Thoracic aorta (tissue), 2 donors: Measurements from ENCODE around the gene SH3RF2. TPM values are rescaled to one million over a fixed set of nuclear protein-coding genes. Genes with fewer than 3 reads are reported as not detected.

Source experiments
- ATAC-seq: fragments of 150-250 bp; one replicate; pipeline ENCODE4 v1.8.0; 2017; ENCODE audit warnings: low read depth; ENCODE audit not compliant: insufficient number of reproducible peaks, low FRiP score
- DNase-seq: peaks from one replicate; pipeline ENCODE4 v3.0.0-alpha.2; 2020; ENCODE audit warnings: low spot score
- H3K27ac ChIP-seq, 2 donors: fragments of 200-600 bp; sonication (generic); 1 replicate in 1 of 2; 2 replicates in 1 of 2; pipeline ENCODE4 v1.5.1; 2016; ENCODE audit warnings: mild to moderate bottlenecking in 2 of 2, moderate library complexity in 2 of 2
- H3K27me3 ChIP-seq: fragments of 200-600 bp; sonication (generic); replicated peaks from 2 replicates; pipeline ENCODE4 v1.6.0; 2016; ENCODE audit warnings: mild to moderate bottlenecking; ENCODE audit not compliant: insufficient read depth
- H3K36me3 ChIP-seq: fragments of 200-600 bp; sonication (generic); one replicate; pipeline ENCODE4 v1.5.1; 2016
- H3K4me1 ChIP-seq, 2 donors: fragments of 200-600 bp; sonication (generic); 1 replicate in 1 of 2; 2 replicates in 1 of 2; pipeline versions ENCODE4 v1.5.1 to v1.6.0; 2016; ENCODE audit warnings: low read depth in 2 of 2, mild to moderate bottlenecking in 1 of 2; ENCODE audit not compliant: control insufficient read depth in 1 of 2
- H3K4me3 ChIP-seq: fragments of 200-600 bp; sonication (generic); 2 replicates; pipeline ENCODE4 v1.5.1; 2016; ENCODE audit warnings: mild to moderate bottlenecking
- H3K9me3 ChIP-seq: fragments of 200-600 bp; sonication (generic); 2 replicates; pipeline ENCODE4 v1.5.1; 2016
- CTCF ChIP-seq: fragments of 200-600 bp; sonication (generic); IDR thresholded peaks from one replicate; pipeline ENCODE4 v1.5.1; 2019; ENCODE audit warnings: antibody characterized with exemption
- total RNA-seq, 2 donors: library from RNA; depleted of rRNA; stranded (reverse); fragments of >200 nt; gene quantifications; one replicate each; pipeline versions ENCODE4 v1.1.0 to v1.2.3, GENCODE V29; 2016

Gene SH3RF2
- total RNA-seq, 2 donors from 2014 or later: 8.1 to 16.4 TPM

- no peak for ATAC-seq
- Histone ChIP-seq H3K4me1 (no peaks in the 10 kb centered on the region), H3K36me3 (peaks cover 11% of the 10 kb centered on the region), H3K9me3 (no peaks in the 10 kb centered on the region), H3K27me3 (no peaks in the 10 kb centered on the region), H3K4me3 (no peak overlapping the region), H3K27ac (no peak overlapping the region)
- TF ChIP-seq CTCF: no peak
- no peak for DNase-seq
These were observed 116.4 kb downstream of the SH3RF2 start for GRCh38 chr5:146052780-146053179.

DNA sequence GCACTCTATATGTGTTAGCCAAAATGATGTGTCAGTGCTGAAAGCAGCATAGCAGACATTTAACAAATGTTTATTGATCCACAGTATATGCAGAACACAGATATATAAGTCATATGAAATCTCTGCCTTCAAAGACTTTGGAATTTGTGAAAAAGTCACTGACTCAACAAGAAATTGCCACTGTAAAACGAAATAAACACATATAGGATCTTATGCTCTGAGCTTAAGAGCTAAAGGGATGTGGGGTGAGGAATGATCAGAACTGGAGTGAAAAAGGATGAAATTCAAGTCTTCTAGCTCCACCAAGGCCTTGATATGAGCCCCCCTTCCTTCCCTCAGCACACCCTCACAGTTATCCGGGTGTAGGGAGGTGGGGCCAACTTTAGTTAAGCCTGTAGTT lies 119.1 kb downstream of the SH3RF2 start:
- no peak for TF ChIP-seq CTCF
- Histone ChIP-seq H3K27me3 (no peaks in the 10 kb centered on the region), H3K27ac (no peak overlapping the region), H3K4me1 (no peaks in the 10 kb centered on the region), H3K4me3 (no peak overlapping the region), H3K9me3 (no peaks in the 10 kb centered on the region), H3K36me3 (peaks cover 15% of the 10 kb centered on the region)
- no peak for DNase-seq
- no peak for ATAC-seq

DNA sequence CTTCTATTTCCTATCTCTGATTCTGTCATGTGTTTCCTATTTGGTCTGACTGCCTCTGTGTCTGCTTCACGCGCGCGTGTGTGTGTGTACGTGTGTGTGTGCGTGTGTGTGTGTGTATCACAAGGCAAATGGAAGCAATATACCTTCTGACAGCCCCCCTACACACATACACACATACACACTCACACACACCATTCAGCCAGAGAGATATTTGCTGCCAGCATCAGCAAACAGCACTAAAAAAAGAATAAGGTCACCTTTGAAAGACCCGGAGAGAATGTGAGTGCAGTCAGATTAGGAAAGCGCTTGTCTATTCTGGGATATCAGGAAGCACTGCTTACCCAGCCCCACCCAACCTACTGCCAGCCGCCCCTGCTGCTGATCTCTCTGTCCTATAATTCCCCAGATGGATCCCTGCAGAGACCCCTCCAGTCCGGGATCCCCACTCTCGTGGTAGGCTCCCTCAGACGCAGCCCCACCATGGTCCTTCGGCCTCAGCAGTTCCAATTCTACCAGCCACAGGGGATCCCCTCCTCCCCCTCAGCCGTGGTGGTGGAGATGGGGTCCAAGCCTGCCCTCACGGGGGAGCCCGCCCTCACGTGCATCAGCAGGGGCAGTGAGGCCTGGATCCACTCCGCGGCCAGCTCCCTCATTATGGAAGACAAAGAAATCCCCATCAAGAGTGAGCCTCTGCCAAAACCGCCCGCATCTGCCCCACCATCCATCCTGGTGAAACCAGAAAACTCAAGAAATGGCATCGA lies 123.3 kb downstream of the SH3RF2 start:
- DNase-seq (no peak), ATAC-seq (no peak)
- TF ChIP-seq CTCF: no peak
- Histone ChIP-seq H3K36me3 (peaks cover 21% of the 10 kb centered on the region), H3K27ac (no peak overlapping the region), H3K4me1 (no peaks in the 10 kb centered on the region), H3K9me3 (no peaks in the 10 kb centered on the region), H3K4me3 (no peak overlapping the region), H3K27me3 (no peaks in the 10 kb centered on the region)

- TF ChIP-seq CTCF: no peak
- no peak for ATAC-seq
These were observed 123.8 kb downstream of the SH3RF2 start for GRCh38 chr5:146060221-146060585.

GRCh38 chr5:146066968-146067367 lies 130.6 kb downstream of the SH3RF2 start:
- no peaks in the 10 kb centered on the region for H3K27me3 ChIP-seq
- TF ChIP-seq CTCF: no peak
- no peak overlapping the region for H3K27ac ChIP-seq
- ATAC-seq (no peak), DNase-seq (no peak)
- H3K36me3 ChIP-seq: peaks cover 6% of the 10 kb centered on the region
- no peak overlapping the region for H3K4me3 ChIP-seq
- peaks cover 6 to 15% of the 10 kb centered on the region in 2 donors for H3K4me1 ChIP-seq
- H3K9me3 ChIP-seq: no peaks in the 10 kb centered on the region

More at GRCh38 chr5:146060221-146060585, 123.8 kb downstream of the SH3RF2 start:
- no peaks in the 10 kb centered on the region for H3K27me3 ChIP-seq
- no peaks in the 10 kb centered on the region for H3K4me1 ChIP-seq
- no peak overlapping the region for H3K27ac ChIP-seq
- H3K9me3 ChIP-seq: no peaks in the 10 kb centered on the region
- no peak for DNase-seq
- H3K36me3 ChIP-seq: peaks cover 21% of the 10 kb centered on the region
- no peak overlapping the region for H3K4me3 ChIP-seq
